ENCODE results near the gene USH1G.

The USH1G gene

GRCh38 chr17:74953134-74953687 lies 30.2 kb upstream of the USH1G start:
- no peak for DNase-seq

GRCh38 chr17:74952431-74953133 lies 29.5 kb upstream of the USH1G start:
- no peak for DNase-seq

GRCh38 chr17:74951680-74952421 lies 28.8 kb upstream of the USH1G start:
- no peak for DNase-seq

- no peak for DNase-seq
Measured at GRCh38 chr17:74951065-74951464, 28.0 kb upstream of the USH1G start.

- DNase-seq = no peak
Measured at GRCh38 chr17:74950207-74950606, 27.2 kb upstream of the USH1G start.

GRCh38 chr17:74949455-74950115 lies 26.5 kb upstream of the USH1G start:
- no peak for DNase-seq

GRCh38 chr17:74947041-74947754 lies 24.1 kb upstream of the USH1G start:
- DNase-seq = no peak

- no peak for DNase-seq
Measured at GRCh38 chr17:74946641-74947040, 23.6 kb upstream of the USH1G start.

- no peak for DNase-seq
Measured at GRCh38 chr17:74945543-74945942, 22.5 kb upstream of the USH1G start.

- DNase-seq = no peak
Measured at GRCh38 chr17:74943808-74944522, 20.9 kb upstream of the USH1G start.

GRCh38 chr17:74941128-74941725 lies 18.2 kb upstream of the USH1G start:
- DNase-seq = no peak

GRCh38 chr17:74939534-74939933 lies 16.5 kb upstream of the USH1G start:
- DNase-seq = no peak

- DNase-seq = no peak
Measured at GRCh38 chr17:74938194-74938950, 15.3 kb upstream of the USH1G start.

GRCh38 chr17:74937064-74938051 lies 14.3 kb upstream of the USH1G start:
- no peak for DNase-seq

- DNase-seq = no peak
Measured at GRCh38 chr17:74936470-74936799, 13.4 kb upstream of the USH1G start.

- DNase-seq = no peak
Measured at GRCh38 chr17:74935585-74936469, 12.8 kb upstream of the USH1G start, which contains the start of gene OTOP3. TSS of gene OTOP3 (plus strand) at chr17:74935898. CDS start at chr17:74935922, 24 bp downstream.

- no peak for DNase-seq
Measured at GRCh38 chr17:74935048-74935447, 12.0 kb upstream of the USH1G start.

- DNase-seq = no peak
Measured at GRCh38 chr17:74930535-74931036, 7.5 kb upstream of the USH1G start.

- no peak for DNase-seq
Measured at GRCh38 chr17:74928786-74929185, 5.7 kb upstream of the USH1G start.

All from bone marrow (tissue), 2 donors.